GM21515 (cell line): ENCODE measurements around the gene RALGAPA2.

Experiments
- ATAC-seq: cut with Tn5 transposase; IDR thresholded peaks from one replicate; pipeline ENCODE4 v1.9.1; 2021; ENCODE audit not compliant: unreplicated experiment

The RALGAPA2 gene

DNA sequence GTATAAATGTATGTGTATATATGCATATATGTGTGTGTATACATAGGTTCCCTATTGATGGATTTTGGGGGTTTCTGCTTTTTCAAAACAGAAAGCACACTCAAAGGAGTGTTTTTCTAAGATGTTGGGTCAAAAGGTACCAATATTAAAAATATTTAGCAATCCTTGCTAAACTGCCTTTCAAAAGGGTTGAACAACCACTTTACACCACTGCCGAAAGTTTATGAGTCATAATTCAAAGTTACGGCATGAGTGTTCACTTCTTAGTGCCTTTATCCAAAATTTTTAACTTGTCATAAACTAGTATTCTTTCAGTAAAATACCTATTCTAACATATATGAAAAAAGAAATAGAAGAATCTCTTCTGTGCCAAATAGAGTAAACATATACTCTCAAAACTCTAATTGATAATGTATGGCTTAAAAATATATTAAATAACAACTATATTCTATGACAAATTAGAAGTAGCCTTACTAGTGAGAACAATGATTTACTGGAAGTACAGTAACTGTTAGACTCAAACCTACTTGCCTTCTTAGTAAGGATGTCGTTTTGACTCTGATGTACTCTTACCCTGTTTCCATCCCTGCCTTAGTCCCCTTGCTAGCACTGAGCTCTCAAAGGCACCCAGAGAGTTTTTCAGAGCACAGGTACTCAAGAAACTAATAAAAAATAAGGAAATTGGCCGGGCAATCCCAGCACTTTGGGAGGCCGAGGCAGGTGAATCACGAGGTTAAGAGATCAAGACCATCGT lies 208.5 kb downstream of the RALGAPA2 start:
- ATAC-seq, result no peak

DNA sequence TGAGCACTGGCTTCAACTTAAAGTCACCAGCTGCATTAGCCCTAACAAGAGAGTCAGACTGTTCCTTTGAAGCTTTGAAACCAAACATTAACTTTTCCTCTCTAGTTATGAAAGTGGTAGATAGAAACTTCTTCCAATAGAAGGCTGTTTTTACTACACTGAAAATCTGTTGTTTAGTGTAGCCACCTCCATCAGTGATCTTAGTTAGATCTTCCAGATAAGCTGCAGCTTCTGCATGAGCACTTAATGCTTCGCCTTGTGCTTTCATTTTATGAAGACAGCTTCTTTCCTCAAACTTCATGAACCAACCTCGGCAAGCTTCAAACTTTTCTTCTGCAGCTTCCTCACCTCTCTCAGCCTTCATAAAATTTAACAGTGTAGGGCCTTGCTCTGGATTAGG lies 211.3 kb downstream of the RALGAPA2 start:
- ATAC-seq, result no peak

DNA sequence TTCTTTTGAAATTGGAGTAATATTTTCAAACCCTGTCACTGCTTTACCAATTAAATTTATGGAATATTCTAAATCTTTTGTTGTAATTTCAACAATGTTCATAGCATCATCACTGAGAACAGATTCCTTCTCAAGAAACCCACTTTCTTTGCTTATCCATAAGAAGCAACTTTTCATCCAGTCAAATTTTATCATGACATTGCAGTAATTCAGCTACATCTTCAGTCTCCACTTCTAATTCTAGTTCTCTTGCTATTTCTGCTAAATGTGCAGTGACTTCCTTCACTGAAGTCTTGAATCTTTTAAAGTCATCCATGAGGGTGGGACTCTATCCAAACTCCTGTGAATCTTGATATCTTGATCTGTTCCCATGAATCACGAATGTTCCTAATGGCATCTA lies 212.1 kb downstream of the RALGAPA2 start:
- no peak for ATAC-seq

DNA sequence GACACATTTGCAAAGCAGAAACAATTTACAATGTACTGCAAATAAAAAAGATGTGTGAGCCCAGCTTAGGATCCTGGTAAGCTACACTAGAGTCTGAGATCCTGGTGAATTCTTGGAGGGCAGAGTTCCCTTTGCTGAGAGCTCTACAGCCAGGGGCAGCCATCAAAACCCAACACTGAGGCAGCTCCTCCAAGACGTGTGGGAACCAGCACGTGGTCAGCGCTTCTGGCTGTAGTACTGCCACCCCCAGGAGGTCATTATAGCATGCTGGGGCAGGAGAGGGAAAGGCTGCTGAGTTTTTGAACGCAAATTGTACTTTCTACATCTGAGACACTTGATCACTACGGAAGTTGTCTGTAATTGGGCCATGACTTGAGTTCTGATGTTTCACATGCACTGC lies 213.0 kb downstream of the RALGAPA2 start:
- no peak for ATAC-seq

DNA sequence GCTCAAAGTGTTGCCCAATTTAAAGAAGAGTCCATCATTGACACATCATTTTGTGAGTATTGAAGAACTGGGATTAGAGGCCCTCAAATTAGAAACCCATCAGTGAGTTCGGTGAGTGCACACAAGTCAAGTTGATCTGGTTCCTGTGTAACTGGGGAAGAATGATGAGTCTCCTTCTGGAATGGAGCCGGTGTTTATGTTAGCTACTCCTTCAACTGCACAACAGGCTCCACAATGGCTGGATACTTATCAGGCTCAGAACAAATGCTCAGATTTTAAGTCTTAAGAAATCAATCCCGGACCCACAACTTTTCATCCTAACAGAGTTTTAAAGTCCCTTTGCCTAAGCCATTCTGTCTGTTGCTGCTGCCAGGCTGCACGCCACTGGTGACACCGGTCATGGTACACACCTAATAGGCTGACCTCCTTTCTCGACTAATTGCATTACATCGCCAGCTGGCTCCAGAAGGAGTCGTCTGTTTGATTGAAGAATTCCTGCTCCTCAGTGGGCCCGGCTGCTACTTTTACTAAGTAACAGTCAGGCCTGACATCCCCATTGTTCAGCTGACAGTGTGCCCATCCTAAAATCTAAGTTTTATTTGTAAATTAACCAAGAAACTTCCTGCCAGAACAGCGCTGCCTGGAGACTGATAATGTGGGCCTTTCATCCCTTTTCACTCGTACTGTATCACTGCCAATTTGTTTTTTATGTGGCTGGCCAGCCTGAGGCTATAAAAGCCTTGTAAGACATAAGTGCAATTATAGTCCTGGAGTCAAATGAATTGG lies 214.2 kb downstream of the RALGAPA2 start:
- ATAC-seq, result no peak

DNA sequence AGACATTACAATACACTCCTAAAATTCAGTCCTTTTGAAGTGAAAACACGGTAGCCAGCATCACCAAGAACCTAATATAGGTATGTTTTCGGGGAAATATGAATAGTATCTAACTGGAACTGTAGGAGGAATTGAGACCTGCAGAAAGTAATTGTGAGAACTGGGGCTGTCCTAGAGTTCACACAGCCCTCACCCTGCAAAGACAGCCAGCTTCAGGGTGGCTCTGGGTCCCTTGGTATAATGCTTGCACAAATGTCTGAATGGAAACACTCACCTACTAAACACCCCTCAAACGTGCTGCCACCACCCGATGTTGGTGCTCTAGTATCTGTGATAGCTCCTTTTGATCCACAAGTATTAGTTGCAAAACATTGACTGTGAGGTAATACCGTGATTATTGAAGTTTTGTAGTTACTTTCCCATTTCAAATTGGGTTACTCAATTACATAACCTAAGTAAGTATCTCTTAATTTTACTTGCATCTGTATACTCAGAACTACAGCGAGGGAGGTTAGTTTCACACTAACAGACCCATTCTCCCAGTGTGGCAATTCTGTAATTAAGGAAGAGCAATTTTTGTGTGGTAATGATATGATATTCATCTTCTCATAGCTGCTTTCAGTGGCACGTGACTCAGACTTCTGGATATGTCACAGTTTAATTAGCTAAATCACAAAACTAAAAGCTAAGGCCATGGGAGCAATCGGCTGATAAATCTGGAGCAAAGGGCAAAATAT lies 215.0 kb downstream of the RALGAPA2 start:
- ATAC-seq, result no peak

DNA sequence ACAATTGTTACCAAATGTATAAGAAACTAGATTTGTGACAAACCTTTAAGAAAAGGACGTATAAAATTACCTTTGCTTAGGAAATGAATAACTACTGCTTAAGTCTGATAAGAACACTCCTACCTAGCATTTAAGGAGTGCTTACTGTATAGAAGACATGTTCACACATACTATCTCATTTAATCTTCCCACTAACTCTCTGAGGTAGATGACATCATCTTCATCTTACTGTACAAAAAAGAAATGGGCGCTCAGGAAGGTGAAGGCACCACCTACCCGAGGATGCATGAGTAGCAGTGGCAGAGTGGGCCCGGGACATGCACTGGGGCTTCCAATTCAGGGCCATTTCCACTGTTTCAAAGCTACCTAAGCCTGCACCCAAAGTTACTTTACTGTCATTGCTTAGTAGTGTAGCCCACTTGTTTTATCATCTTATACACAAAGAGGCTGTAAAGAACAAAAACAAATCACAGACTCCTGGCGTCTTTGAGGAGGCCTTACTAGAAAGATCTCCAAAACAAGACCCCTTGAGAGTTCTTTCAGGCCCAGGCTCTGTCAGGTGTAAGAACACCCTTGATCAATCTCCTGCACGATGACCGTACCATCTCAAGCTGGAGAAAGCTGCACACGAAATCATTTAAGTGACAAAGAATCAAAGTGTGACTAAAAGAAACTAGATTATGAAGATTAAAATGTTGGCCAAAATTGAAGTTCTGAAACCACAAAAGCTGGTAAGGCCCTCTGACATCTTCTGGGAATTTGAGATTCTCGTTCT lies 216.5 kb downstream of the RALGAPA2 start:
- no peak for ATAC-seq

DNA sequence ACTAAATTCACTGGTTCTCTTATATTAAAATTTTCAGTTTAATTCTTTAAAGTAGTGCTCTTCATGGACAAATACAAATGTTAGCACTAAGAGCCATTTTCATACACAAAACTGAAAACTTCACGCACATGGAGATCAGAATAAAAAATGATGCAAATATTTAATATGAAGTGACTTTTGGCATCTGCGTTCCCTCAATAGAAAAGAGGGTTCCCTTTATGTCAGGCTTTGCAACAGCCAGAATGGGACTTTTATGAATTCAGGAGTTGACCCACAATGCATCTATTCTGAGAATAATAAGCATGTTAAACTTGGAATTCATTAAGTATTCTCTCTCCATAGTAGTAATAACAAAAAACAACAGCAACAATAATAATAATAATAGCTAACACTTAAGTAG lies 218.7 kb downstream of the RALGAPA2 start:
- no peak for ATAC-seq

DNA sequence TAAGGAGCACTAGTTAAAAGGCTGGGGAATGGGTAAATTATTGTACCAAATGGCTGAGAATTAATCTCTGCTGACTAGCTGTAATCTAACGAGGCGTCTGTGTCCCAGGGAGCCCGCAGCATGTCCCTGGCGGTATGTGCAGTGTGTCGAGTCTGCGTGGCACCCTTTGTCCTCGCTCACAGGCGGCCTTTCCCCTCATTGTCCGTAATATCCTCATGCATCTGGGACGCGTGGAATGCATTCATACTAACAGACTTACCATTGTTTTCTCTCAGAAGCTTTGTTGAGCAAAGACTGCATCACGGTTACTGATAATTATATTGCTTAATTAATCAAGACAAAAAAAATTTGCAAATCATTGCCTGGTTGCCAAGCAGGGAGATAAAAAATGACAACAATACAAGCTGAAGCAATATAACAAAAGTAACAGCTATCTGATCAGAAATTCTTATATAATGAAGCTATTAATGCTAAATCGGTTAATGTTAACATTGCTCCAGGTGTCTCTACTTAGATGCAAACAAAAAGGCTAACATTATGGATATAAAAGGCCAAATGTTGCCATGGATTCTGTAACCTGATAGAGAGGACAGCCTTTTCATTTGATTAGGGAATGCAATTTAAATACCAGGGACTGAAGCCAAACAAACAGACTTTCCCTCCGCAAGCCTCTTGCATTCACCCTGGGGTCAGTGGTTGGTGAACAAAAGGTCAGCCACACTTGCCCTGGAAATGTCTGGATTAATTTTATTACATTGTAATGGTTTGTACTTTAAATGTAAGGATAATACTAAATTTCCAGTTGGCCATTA lies 219.7 kb downstream of the RALGAPA2 start:
- no peak for ATAC-seq

DNA sequence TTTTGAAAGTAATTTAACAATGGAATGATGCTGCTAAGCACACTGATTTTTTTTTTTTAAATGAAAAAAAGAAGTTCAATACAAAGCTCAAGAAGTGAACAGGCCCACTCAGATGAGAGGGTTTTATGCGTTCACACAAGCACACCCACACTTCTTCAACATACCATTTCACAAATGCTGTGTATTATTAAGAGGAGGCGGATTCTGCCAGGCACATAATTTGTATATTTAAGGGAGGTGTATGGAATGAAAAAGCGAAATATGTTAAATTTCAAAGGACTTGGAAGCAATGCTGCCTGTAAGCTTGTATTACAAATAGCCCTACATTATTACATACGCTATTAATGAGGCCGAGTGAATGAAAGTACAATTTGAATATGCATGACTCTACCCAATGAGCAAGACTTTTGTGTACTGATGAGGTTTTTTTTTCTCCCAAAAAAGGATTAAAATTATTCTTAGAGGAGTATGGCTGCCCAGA lies 220.6 kb downstream of the RALGAPA2 start:
- ATAC-seq, result no peak

DNA sequence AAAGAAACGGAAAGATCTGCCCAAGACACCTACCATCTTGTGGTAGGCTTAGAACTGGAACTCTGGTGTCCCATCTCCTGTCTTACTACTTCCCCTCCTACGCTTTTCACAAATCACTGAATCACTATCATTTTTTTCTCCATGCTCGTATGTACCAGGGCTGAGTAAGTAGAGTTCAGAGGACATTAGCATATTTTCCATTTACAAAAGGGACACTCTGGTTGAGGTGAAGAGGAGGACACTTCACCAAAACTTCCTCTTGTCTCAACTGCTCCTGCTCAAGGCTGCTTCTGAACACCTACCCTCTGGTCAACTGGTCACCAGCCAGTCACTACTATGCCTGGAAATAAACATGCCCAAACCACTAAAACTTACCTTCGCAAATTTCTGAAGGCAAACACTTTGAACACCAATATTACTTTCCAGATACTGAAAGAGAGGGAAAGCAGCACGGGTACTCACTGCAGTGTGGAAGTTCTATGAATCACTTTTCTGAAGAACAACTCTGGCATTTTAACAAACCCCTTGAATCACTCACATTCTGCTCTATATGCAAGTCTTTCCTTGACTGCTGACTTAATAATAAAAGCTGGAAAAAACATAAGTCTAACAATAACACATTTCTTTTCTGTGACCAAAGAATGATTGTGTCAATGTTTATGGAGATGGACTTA lies 221.2 kb downstream of the RALGAPA2 start:
- no peak for ATAC-seq

DNA sequence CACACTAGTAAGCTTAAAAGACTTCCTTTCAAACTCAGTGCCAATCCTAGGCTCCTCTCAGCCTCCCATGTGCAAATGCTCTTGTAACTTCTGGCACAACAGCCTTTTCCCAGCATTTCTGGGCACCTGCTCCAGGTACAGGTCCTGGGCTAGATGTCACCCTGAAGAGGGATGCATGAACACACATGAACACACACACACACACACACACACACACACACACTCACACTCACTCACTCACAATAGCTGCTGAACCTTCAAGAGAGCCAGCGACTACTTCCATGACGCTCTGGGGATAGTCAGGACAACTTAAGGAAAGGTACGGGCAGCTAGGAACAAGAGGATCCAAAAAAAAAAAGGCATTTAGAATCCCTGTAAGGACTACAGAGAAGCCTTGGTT lies 221.8 kb downstream of the RALGAPA2 start:
- ATAC-seq, result no peak

DNA sequence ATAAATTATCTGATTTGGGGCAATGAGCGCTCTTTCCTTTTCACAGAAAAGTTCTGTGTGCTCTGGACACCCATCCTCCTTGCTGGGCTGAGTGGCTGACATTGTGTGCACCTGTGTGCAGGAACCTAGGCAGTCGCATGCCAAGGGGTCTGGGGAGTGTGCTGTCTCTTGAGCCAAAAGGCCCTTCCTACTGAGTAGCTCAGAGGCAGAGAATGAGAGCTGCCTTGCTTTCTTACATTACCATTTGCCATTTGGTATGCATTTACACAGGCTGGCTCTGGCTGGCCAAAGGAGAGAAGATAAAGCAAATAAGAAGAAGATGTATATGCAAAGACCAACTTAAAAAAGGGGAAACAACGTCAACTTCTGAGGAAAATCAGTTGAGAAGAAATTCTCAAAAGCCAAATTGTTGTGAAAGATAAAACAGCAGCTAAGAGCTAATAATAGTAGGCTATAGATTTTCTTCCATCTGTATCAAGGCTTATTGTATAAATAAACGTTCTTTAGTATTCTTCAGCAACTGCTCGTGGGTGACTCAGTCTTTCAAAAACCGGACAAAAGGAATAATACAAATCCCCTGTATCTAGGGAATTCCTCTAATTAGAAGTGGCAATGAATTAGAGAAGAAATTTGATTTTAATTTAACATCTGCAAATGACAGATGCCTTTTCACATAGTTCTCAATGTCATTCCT lies 222.6 kb downstream of the RALGAPA2 start:
- peak; percentile 38 for ATAC-seq

DNA sequence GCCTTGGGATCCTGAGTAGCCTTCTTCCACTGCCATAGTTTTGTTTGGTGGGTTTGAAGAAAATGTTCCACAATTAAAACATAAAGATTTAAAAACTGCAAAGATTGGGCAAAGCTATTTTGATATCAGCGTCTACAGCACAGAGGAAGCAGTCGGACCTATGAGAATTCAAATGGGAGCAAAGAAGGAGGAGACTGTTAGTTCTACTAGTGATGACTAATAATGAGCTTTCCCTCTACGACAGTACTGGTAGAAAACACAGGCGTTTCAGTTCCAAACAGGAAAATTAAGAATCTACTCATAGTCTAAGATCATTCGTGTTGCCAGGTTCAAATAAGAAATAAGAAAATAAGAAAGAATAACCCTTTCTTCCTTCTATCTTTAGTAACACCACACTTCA lies 223.4 kb downstream of the RALGAPA2 start:
- peak; percentile 94 for ATAC-seq

DNA sequence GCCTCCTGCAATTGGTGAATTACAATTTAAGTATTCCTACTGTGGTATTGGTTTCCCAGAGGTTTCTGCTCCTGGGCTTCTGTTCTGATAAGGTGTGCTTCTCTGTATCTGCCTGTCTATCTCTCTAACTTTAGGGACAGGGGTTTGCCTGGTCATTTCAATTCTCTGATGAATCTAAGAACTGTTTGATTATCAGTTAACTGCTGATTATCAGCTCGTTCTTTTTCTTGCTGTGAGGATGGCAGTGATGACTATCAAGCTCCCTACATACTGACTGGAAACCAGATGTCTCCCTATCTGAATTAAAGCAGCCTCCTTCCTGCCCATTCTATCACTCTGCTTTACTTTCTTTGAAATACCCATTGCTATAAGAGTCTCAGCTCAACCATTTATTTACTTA lies 224.1 kb downstream of the RALGAPA2 start:
- ATAC-seq, result no peak

DNA sequence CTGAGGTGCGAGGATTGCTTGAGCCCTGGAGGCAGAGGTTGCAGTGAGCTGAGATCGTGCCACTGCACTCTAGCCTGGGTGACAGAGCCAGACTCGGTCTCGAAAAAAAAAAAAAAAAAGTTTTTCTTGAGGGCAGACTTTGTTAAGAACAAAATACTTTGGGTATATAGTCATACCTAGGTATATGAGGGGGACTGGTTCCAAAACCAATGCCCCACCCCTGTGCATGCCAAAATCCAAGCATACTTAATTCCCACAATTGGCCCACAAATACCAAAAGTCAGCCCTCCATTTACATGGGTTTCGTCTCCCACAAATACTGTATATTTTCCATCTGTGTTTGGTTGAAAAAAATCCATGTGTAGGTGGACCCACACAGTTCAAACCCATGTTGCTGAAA lies 224.6 kb downstream of the RALGAPA2 start:
- ATAC-seq, result no peak

DNA sequence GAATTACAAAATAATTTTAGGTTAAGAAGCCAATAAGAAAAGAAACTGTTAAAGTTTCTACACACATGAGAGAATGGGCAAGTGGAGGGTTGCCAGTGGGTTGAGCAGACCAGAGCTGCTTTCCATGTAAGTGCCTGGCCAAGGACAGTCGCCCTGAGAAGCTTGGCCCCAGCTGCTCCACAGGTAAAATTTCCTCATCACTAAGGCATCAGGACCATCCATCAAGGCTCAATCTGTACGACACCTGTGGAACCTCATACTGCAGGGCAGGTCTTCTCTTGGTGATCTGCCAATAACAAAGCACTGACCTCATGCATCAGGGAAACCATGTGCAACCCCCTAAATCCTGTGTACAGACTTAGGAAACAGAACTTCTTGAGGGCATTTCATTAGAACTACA lies 229.1 kb downstream of the RALGAPA2 start:
- no peak for ATAC-seq

DNA sequence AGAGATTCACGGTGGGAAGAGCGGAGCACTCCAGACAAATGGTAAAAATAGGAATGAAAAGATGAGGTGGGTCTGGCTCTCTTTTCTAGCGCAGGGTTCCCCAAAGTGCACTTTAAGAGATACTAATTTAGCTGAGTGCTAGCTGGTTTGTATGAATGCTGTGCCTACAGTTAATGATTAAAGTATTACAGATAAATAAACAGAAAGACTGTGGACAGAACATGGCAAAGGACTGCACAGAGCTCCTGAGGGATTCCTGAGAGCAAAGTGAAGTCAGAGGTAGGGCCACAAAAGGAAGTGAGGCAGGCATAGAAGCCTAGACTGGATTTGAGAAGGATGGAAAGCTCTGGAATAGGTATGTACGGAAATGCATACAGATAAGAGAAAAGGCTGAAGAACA lies 230.0 kb downstream of the RALGAPA2 start:
- no peak for ATAC-seq

DNA sequence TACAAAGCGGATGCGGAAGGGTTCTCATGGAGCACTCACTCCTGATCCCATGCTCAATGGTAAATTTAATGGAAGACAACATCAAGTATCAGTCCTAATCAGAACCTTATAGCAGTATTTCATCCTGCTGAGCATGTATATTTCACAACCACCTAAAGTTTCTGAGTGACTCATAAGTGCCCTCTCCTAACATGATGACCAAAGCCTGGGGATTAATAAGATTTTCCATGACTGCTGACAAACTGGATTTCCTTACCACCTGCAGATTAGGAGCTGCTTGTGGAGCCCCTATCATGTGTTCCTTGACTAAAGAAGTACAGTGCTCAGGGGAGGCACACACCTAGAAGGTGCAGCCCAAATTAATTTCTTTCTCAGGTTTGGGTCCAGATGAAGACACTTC lies 231.8 kb downstream of the RALGAPA2 start:
- ATAC-seq, result no peak
